Colonic mucosa (tissue), 4 donors: ENCODE measurements around the gene KIF19. TPM values are rescaled to one million over a fixed set of nuclear protein-coding genes. Genes with fewer than 3 reads are reported as not detected.

Source experiments
- DNase-seq: peaks from one replicate; pipeline ENCODE4 v3.0.0-alpha.2; 2020
- H3K27ac ChIP-seq: fragments of 200-600 bp; one replicate; pipeline ENCODE4 v1.8.0; 2021
- H3K27me3 ChIP-seq: fragments of 200-600 bp; one replicate; pipeline ENCODE4 v1.8.0; 2021
- H3K36me3 ChIP-seq: fragments of 200-600 bp; one replicate; pipeline ENCODE4 v1.8.0; 2021
- H3K4me1 ChIP-seq: fragments of 200-600 bp; one replicate; pipeline ENCODE4 v1.8.0; 2021; ENCODE audit warnings: mild to moderate bottlenecking
- H3K4me3 ChIP-seq: fragments of 200-600 bp; one replicate; pipeline ENCODE4 v1.8.0; 2021
- H3K9ac ChIP-seq, 2 donors: one replicate each; pipeline ENCODE4 v1.7.0; 2013; ENCODE audit warnings: control low read depth in 2 of 2, low read depth in 2 of 2, low read length in 2 of 2
- H3K9me3 ChIP-seq: fragments of 200-600 bp; one replicate; pipeline ENCODE4 v1.8.0; 2021
- CTCF ChIP-seq: fragments of 200-600 bp; IDR thresholded peaks from one replicate; pipeline ENCODE4 v1.8.0; 2022; ENCODE audit warnings: antibody characterized with exemption, mild to moderate bottlenecking
- intact Hi-C: fragments of 100-400 bp; cut with DNase I; formaldehyde crosslinking; loops from one replicate; pipeline ENCODE4 v1.14.1; 2022
- total RNA-seq, 2 donors: library from RNA; stranded (reverse); fragmentation: NEBNext Ultra II Directional in 1 of 2; extraction: Animal tissue kit (Norgen Biotek cat#: 25700) in 1 of 2; gene quantifications; one replicate each; pipeline ENCODE4 v1.2.1, GENCODE V29; 2021
- donor health status: healthy.
- donor health status: DM: no; HTN: no; CAD: no.
- donor health status: DM: no; HTN: no; CAD: no.

Gene KIF19
- total RNA-seq, 2 donors from 2014 or later: 2.6 to 3.2 TPM

DNA sequence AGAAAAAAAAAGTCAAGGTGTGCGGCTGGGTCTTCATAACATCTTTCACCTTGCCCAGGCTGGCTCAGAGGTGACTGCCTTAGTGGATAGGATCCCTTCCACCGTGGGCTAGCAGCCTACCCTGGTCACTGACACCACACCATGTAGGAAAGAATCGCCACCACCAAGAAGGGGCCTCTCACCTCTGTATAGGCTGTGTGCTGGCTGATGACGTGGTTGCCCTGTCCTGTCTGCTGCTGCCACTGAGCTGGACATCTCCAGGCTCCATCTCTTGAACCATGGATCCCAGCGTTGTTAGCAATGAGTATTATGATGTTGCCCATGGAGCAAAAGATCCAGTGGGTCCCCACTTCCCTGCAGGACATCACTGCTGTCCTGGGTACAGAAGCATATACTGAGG lies 41.2 kb downstream of the KIF19 start, which contains the start of gene GPR142:
Gene GPR142, plus strand, starts transcription at position 301 of the 400 bp plus-strand sequence. CDS start 2,035 bp downstream, outside the sequence.
- H3K4me1 ChIP-seq: no peaks in the 10 kb centered on the region

GRCh38 chr17:74368341-74369081 lies 42.5 kb downstream of the KIF19 start:
- peak; percentile 94 for TF ChIP-seq CTCF
- H3K27me3 ChIP-seq: no peaks in the 10 kb centered on the region
- no peak overlapping the region for H3K9ac ChIP-seq
- peaks cover 2% of the 10 kb centered on the region for H3K4me1 ChIP-seq
- intact Hi-C loops: loop anchor here (2.0 kb wide), 1 partner anchor 124 kb away; no protein-coding TSS in a partner anchor
- H3K4me3 ChIP-seq: no peak overlapping the region
- DNase-seq: peak; percentile 83
- H3K9me3 ChIP-seq: no peaks in the 10 kb centered on the region
- H3K36me3 ChIP-seq: no peaks in the 10 kb centered on the region
- H3K27ac ChIP-seq: no peak overlapping the region

More for the DNA sequence above, 41.2 kb downstream of the KIF19 start, which contains the start of gene GPR142:
- no peaks in the 10 kb centered on the region for H3K36me3 ChIP-seq
- intact Hi-C loops: no loop called here
- H3K9ac ChIP-seq: no peak within 1 kb of the TSS
- H3K27ac ChIP-seq: no peak within 1 kb of the TSS
- H3K4me3 ChIP-seq: no peak within 1 kb of the TSS
- no peak for DNase-seq
- no peaks in the 10 kb centered on the region for H3K9me3 ChIP-seq
- H3K27me3 ChIP-seq: no peaks in the 10 kb centered on the region
- TF ChIP-seq CTCF: no peak

GRCh38 chr17:74369221-74369620 lies 43.2 kb downstream of the KIF19 start:
- H3K27me3 ChIP-seq: no peaks in the 10 kb centered on the region
- intact Hi-C loops: loop anchor here (2.0 kb wide), 1 partner anchor 124 kb away; no protein-coding TSS in a partner anchor
- H3K4me1 ChIP-seq: peaks cover 4% of the 10 kb centered on the region
- no peaks in the 10 kb centered on the region for H3K36me3 ChIP-seq
- H3K9ac ChIP-seq: no peak overlapping the region
- DNase-seq: peak; percentile 66
- no peaks in the 10 kb centered on the region for H3K9me3 ChIP-seq
- no peak overlapping the region for H3K27ac ChIP-seq
- no peak for TF ChIP-seq CTCF
- H3K4me3 ChIP-seq: no peak overlapping the region

DNA sequence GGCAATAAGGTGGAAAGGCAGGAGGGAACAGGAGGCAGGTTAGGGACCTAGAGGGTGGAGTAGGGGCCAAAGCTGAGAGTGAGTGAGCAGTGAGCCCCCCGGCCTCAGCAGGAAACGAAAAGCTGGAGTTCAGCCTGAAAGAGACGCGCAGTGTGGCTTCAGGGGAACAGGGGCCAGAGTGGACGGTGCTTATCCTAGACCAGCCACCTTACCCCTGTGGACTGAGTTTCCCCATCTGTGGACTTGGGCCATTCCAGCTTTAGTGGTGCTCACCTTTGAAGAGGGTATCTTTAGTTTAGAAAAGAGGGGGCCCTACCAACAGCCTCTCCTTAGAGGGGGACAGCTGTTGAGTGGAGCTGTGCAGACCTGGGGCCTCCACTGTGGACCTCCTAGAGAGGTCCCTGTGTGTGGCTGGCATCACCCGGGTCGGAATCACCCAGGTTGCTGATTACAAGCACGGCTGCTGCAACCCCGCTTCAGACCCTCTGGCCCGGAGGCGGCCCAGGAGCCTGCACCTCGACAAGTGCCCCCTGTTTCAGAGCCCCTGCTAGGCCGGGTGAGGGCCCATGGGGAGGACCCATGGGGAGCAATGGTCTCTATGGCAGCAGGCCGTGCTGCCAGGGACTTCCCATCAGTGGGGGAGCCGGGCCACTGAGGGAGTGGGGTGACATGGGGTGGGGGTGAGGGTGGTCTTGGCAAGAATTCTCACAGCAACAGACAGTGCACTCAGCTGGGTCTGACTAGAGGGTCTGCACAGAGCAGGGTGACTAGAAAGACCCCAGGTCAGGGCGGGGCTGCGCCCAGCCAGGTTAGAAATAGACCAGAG lies 43.9 kb downstream of the KIF19 start:
- Histone ChIP-seq H3K27ac (no peak overlapping the region), H3K9me3 (no peaks in the 10 kb centered on the region), H3K4me3 (no peak overlapping the region), H3K36me3 (no peaks in the 10 kb centered on the region), H3K9ac (no peak overlapping the region), H3K4me1 (peaks cover 4% of the 10 kb centered on the region), H3K27me3 (no peaks in the 10 kb centered on the region)
- TF ChIP-seq CTCF: no peak
- intact Hi-C loops: loop anchor here (2.0 to 5.0 kb wide), 2 partner anchors 123 to 232 kb away; no protein-coding TSS in a partner anchor
- DNase-seq: no peak

GRCh38 chr17:74371653-74372147 lies 45.7 kb downstream of the KIF19 start:
- H3K4me3 ChIP-seq: no peak overlapping the region
- intact Hi-C loops: loop anchor here (5.0 kb wide), 1 partner anchor 231 kb away; no protein-coding TSS in a partner anchor
- no peaks in the 10 kb centered on the region for H3K27me3 ChIP-seq
- no peak overlapping the region for H3K9ac ChIP-seq
- no peak for DNase-seq
- H3K4me1 ChIP-seq: peaks cover 4% of the 10 kb centered on the region
- no peaks in the 10 kb centered on the region for H3K36me3 ChIP-seq
- TF ChIP-seq CTCF: no peak
- H3K27ac ChIP-seq: no peak overlapping the region
- H3K9me3 ChIP-seq: no peaks in the 10 kb centered on the region
